GM19468 (cell line): ENCODE data around the gene SMAGP.
"Not testable (repeated sequence)": the region's sequence is repeated elsewhere in the genome, so short reads cannot be mapped to it uniquely, and the experiment has no call there.

ENCODE experiments used
- ATAC-seq: cut with Tn5 transposase; IDR thresholded peaks from one replicate; pipeline ENCODE4 v1.9.1; 2021; ENCODE audit warnings: mild to moderate bottlenecking, moderate library complexity, moderate number of reproducible peaks; ENCODE audit not compliant: unreplicated experiment; ENCODE audit errors: extremely low read depth

Gene SMAGP

DNA sequence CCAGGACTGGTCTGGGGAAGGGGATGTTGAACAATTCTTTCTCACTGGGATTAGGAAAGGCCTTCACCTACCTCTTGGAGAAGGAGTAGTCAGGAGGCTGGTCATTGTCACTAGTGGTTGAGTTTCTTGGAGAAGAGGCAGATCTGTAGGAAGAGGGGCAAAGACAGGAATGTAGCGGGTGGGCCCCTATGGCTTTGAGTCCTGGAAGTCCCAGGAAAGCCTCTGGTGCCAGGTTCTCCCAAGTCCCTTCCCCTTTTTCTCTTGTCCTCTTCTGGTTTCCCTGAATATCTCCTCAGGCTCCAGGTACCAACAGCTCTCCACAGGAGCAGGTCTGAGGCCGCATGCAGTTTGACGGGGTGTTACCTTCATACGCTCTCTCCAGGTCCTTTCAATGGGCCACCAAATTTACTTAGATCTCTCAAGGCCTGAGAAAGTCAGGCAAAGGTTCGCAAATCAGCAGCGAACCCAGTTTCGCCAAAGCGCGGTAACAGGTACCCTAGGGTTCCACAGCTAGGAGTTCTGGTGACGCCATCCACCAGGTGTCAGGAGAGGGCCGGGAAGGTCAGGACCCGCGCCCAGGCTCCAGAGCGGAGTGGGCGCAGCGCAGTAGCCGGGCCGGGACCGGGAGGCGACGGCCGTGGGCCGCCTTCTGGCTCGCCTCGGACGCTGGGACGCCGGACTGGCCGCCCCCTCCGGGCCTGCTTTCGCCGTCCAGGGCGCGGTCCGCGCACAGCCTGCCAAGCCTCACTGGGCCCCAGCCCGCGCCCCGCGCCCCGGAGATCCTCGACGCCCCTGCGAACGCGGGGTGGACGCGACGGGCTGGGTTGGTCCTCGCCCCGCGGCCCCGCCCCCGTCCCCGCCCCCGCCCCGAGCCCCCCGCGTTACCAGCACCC lies 795 bp downstream of the SMAGP start:
- ATAC-seq = peak; percentile 12

DNA sequence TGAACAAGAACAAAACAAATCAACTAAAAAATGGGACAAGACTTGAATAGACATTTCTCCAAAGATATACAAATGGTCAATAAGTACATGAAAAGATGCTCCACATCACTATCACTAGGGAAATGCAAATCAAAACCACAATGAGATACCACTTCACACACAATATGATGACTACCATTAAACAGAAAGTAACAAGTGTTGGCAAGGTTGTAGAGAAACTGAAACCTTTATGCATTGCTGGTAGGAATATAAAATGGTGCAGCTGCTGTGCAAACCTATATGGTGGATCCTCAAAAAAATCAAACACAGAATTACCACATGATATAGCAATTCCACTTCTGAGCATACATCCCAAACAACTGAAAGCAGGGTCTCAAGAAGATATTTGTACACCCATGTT lies 5.2 kb downstream of the SMAGP start:
- ATAC-seq = no peak

DNA sequence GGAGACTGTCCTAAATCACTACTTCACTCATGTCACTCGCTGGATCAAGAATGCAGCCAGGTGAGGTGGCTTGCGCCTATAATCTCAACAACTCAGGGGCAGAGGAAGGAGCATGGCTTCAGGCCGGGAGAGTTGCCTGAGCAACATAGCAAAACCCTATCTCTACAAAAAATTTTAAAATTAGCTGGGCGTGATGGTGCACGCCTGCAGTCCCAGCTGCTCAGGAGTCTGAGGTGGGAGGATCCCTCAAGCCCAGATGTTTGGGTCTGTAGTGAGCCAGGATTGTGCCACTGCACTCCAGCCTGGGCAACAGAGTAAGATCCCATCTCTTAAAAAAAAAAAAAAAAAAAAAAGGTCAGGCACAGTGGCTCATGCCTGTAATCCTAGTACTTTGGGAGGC lies 5.9 kb downstream of the SMAGP start:
- no peak for ATAC-seq

DNA sequence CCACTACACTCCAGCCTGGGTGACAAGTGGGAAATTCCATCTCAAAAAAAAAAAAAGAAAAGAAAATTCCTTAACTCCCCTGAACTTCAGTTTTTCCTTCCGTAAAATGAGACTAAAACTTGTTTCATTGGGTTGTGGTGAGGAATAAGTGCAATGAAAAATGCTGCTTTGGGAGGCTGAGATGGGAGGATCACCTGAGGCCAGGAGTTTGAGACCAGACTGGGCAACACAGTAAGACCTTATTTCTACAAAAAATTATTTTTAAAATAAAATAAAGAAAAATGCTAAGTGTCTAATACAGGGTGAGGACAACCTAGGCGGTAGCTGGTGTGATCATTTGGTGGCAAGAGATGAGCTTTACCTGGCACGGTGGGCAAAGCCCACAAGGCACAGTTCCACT lies 6.9 kb downstream of the SMAGP start:
- ATAC-seq = no peak

DNA sequence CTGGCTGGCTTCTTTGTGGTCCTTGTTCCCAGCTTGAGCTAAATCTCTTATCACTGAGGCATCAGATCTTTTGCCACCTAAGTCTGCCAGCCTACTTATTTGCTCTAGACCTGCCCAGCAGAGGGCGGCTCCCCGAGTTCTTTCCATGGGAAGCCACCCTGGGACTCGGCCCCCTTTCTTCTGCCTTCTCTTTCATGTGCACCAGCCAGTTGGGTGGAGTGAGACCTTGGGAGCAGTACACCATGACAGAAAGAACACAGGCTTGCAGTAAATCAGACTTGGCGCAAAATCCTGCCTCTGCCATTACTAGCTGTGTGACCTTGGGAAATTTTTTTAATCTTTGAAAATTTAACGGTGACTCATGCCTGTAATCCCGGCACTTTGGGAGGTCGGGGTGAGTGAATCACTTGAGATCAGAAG lies 7.4 kb downstream of the SMAGP start:
- ATAC-seq = no peak

DNA sequence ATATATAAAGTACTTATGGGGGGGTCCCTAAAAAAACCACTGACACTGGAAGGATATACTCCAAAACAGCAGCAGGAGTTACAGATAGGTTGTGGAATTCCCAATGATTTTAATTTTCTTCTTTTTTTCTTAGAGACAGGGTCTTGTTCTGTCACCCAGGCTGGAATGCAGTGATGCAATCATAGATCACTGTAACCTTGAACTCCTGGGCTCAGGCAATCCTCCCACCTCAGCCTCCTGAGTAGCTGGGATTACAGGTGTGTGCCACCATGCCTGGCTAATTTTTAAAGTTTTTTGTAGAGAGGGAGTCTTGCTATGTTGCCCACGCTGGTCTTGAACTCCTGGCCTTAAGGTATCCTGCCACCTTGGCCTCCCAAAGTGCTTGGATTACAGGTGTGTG lies 10.6 kb downstream of the SMAGP start:
- not testable (repeated sequence) for ATAC-seq

DNA sequence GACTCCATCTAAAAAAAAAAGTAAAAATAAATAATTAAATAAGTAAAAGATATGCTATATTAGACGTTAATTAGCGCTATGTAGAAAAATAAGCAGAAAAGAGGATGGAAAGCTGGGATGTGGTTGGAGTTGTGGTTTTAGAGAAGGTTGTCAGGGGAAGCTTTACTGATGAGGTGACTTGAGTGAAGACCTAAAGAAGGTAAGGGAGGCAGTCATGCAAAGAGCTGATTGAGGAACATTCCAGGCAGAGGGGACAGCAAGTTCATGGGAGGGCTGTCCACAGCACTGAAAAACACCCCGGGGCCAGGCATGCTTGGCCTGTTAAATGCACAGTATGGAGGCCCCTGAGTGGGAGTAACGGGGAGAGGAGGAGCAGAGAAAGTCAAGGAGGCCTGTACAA lies 15.7 kb downstream of the SMAGP start:
- ATAC-seq = no peak

DNA sequence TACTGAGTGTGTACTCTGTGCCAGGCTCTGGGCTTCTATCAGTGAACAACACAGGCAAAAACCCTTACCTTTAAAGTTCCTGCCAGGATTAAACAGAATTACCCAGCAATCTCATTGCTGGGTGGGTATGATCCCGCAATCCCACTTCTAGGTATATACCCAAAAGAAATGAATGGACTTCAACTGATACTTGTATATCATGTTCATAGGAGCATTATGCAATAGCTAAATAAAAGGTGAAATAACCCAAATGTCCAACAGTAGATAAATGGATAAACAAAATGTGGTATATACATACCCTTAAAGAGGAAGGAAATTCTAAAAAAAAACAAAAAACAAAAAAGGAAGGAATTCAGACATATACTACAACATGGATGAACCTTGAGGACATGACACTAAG lies 16.9 kb downstream of the SMAGP start:
- ATAC-seq = no peak

DNA sequence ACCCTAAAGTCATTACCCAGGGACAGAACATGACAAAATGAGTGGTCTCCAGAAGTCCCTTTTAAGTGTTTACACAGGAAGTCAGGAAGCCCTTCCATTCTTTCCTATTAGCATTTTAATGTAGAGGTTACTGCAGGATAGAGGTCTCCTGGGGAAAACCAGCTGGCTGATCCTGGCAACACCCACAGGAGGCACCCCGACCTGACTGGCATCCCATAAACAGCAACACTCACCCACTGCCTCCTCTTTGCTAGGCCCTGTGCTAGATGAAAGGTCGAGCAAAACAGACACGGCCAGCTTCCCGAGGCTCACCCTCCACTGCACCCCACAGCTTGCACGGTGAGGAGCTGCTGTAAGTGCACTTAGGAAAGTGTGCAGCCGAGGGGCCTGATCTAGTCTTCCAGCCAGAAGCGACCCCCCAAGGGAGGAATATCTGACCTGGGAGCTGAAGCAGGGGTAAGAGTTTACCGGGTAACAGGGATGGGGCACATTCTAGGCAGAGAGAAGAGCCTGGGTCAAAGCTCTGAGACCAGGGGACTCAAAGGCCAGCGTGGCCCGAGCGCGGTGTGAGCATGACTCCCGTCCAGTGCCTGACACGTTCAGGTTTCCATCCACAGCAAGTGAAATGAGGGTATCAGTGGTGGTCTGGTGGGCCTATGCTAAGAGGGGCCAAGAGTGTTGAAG lies 22.6 kb downstream of the SMAGP start:
- no peak for ATAC-seq

DNA sequence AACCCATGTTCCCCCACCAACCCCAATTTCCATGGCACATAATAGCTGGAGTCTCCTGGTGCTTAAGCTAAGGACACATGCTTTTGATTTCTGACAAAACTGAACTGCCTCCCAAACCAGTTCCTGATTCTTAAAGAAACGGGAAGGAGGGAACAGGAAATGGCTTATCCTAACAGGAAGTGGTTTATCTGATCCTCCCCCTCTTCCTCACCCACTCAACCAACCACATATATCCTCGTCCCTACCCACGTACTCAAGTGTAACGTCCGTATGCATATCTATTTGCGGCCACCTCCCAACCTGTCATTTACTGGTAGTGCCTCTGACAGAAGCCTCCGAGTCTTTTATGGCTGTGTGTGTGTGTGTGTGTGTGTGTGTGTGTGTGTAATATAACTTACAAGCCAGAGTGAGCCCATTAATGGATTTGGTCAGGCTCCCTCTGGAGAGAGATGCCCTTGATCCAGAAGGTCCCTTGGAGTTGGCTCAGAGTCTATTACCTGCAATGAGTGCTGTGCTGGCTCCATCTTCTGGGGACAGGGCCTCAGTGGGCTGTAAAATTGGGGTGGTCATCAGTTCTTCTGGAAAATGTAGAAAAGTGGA lies 23.9 kb downstream of the SMAGP start:
- no peak for ATAC-seq

DNA sequence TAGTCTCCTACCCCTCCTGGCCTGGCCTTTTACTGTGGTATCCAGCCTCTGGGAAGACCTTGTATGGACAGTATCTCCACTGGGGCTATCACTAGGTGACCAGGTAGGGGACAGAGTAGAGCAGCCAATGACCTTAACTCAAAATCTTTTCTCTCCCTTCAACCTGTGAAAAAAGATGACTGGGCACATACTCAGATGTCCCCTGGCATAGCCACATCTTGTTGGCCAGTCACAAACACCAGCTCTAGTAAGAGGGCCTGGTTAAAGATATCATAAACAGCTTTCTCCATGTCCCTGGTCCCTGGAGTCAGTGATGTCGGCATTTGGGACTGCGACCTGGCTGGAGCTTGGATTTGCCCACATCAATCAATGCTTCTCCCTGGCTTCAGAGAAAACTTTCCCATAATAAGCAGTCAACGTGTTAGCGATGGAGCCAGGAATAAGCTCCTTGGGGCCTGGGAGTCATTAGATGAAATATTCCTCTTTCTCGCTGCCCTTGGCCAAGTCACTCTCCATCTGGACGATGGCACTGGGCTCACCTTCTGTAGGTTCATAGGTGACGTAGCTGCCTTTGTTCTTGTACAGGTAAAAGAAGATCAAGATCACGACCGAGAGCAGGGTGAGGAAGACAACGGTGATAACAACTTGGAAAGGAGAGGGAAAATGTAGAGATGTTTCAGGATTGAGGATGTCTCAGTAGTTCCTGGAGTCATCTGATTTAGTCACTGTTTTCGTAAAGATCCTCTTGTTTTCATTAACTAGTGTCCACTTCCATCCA lies 24.6 kb downstream of the SMAGP start:
- no peak for ATAC-seq

DNA sequence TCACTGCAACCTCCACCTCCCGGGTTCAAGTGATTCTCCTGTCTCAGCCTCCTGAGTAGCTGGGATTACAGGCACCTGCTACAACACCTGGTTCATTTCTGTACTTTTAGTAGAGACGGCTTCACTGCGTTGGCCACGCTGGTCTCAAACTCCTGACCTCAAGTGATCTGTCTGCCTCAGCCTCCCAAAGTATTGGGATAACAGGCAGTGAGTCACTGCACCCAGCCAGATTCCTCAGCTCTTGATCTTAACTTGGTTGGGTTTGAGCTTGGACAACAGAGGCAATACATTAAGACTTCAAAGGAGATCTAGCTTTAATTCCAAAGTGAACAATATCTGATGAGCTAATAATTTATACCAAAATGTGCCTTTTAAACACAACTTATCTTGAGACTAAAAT lies 25.9 kb downstream of the SMAGP start:
- ATAC-seq = no peak

DNA sequence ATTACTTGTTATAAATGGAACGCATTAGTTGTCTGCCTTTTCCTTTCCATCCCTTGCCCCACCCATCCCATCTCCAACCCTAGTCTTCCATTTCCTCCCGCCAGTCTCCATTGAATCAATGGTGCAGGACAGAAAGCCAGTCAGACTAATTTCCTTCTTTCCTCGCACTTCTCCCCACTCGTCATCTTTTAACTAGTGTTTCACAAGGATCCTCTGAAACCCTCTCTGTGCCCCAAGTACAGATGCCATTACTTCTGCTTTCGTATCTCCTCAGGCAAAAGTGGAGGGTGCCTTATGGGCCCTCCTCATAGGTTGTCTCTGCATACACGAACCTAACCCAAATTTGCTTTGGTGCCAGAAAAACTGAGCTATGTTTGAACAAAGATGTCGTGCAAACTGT lies 27.3 kb downstream of the SMAGP start:
- no peak for ATAC-seq

DNA sequence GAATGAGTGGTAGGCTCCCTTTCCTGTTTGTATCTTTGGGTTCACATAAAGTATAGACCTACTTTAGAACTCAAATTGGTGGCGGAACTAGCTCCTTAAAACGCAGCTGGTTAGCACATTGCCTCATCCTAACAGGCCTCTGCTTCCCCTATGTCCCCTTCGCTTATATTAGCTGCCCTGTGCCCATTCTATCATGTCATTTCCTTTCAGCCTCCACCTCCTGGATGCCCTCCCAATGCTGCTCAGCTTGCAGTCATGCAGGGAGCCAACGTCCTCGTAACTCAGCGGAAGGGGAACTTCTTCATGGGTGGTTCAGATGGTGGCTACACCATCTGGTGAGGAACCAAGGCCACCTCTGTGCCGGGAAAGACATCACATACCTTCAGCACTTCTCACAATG lies 28.1 kb downstream of the SMAGP start:
- no peak for ATAC-seq

DNA sequence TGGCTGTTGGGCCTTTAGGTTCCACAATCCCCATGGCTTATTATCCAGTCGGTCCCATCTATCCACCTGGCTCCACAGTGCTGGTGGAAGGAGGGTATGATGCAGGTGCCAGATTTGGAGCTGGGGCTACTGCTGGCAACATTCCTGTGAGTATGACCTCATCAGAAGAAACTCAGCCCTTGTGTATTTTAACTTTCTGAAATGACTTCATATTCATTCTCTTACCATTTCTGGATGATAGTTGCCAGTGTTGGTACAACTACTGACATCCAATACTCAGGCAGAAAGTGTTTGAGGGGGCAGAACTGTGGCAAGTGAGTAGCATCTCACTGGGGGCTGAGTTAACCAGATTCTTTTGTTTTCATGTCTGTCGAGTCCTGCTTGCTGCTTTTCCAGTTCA lies 29.2 kb downstream of the SMAGP start:
- no peak for ATAC-seq

DNA sequence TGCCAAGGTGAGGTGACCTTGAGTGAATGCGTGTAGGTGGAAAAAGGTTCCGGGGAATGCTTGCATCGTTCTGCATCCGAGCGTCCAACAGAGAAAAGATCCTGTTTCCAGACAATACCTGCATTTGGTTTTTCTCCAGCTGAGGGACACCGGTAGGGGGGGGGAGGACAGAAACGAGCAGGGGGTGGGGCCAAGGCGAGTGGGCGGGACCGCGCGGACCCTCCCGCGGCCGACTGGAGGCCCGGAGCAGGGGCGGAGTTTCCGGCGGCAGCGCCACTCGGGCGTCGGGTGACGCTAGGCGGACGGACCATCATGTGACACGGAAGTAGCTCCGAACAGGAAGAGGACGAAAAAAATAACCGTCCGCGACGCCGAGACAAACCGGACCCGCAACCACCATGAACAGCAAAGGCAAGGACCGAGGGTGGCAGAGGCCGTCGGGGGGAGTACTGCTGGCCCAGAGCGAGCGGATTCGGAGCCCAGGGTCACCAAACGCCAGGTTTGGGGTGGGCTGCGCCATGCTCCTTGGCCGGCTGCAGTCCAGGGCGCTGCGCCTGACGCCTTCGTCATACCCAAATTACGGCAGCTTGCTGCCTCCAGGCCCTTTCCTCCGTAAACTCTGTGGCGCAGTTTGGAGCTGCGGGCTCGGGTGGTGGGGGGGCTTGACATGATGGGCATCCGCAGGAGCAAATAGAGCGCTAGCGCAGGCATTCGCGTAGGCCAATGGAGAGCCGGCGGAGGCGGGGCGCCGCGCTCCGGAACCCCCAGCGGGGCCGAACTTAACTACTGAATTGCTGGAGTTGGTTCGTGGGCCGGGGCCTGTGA lies 31.5 kb downstream of the SMAGP start, which contains the start of gene DAZAP2:
TSS of gene DAZAP2 (plus strand) at position 317 of the 825 bp plus-strand sequence. CDS start at position 399, 82 bp downstream.
- ATAC-seq = peak; percentile 92

DNA sequence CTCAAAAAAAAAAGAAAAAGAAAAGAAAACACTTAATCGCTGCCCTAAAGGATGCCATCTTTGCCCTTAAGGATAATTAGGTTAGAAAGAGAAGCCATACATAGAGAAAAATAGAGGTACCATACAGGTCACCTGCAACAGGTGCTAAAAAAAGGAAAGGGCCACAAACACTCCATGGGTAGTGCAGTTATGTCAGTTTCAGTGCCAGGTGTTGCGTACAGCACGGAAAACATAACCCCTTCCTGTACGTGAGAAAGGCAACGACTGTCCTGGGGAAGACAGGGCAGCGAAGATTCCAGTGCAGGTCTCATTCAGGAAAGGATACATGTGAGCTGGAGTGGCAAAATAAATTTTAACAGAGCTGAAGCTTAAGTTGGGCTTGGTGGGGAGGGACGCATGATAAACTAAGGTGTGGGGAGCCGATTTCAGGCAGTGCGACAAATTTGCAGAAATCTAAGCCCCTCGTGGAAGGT lies 32.1 kb downstream of the SMAGP start:
- no peak for ATAC-seq

DNA sequence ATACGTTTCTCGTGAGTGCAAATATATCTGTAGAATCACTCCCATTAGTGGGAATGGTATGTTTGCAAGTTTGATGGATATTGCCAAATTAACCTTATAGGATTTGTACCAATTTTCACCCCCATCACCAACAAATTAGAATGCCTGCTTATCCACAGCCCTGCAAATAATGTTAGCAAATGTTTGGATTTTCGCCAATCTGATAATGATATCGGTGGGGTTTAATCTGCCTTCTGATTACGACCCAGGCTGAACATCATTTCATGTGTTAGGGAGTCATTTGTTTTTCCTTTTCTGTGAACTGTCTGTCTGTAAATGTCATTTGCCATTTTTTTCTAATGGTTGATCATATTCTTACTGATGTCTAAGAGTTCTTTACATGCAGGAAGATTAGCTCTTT lies 35.7 kb downstream of the SMAGP start:
- ATAC-seq = no peak

DNA sequence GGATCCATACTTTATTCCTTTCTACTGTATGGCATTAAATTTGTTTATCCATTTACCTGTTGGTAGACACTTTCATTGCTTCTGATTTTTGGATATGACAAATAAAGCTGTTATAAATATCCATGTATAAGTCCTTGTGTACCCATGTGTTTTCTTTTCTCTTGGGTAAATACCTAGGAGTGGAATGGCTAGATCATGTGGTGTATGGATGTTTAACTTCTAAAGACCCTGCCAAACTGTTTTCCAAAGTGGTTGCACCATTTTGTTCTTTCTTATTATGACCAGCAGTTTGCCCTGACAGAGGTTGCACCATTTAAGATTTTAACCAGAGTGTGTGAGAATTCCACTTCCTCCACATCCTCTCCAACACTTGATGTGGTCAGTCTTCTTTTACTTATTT lies 37.6 kb downstream of the SMAGP start:
- ATAC-seq = no peak
